DND-41 (cell line): ENCODE measurements around the gene NEURL1.

Experiments
- ATAC-seq: fragments of 200-7000 bp; cut with Tn5 transposase; 3 replicates; pipeline ENCODE4 v1.9.1; 2021; ENCODE audit warnings: low read depth; ENCODE audit not compliant: insufficient read depth
- DNase-seq: peaks from one replicate; pipeline ENCODE4 v3.0.0-alpha.2; 2020
- H2AFZ ChIP-seq: 2 replicates; pipeline ENCODE4 v1.6.0; 2012; ENCODE audit warnings: low read depth, low read length
- H3K27ac ChIP-seq: 2 replicates; pipeline ENCODE4 v1.5.1; 2012; ENCODE audit warnings: low read length, inconsistent platforms
- H3K27me3 ChIP-seq: fragments of 200-600 bp; sonication (generic); 2 replicates; pipeline ENCODE4 v1.6.0; 2012; ENCODE audit warnings: low read length, mild to moderate bottlenecking, inconsistent platforms; ENCODE audit not compliant: insufficient read depth, poor library complexity
- H3K36me3 ChIP-seq: 2 replicates; pipeline ENCODE4 v1.5.1; 2012; ENCODE audit warnings: low read length, inconsistent platforms; ENCODE audit not compliant: insufficient read depth
- H3K4me1 ChIP-seq: 2 replicates; pipeline ENCODE4 v1.5.1; 2012; ENCODE audit warnings: mild to moderate bottlenecking, low read length; ENCODE audit not compliant: insufficient read depth
- H3K4me2 ChIP-seq: 2 replicates; pipeline ENCODE4 v1.6.0; 2012; ENCODE audit warnings: mild to moderate bottlenecking, moderate library complexity, low read length, inconsistent platforms; ENCODE audit not compliant: insufficient read depth
- H3K4me3 ChIP-seq, 2 experiments: fragments of 200-600 bp in 1 of 2; shearing (Covaris generic) in 1 of 2; 2 replicates each; pipeline ENCODE4 v1.5.1; 2012 to 2016; ENCODE audit warnings: inconsistent platforms in 2 of 2, low read length in 2 of 2, mild to moderate bottlenecking in 2 of 2, low read depth in 1 of 2, moderate library complexity in 1 of 2
- H3K79me2 ChIP-seq: 2 replicates; pipeline ENCODE4 v1.6.0; 2012; ENCODE audit warnings: low read length, inconsistent platforms; ENCODE audit not compliant: insufficient read depth
- H3K9ac ChIP-seq: 2 replicates; pipeline ENCODE4 v1.6.0; 2012; ENCODE audit warnings: low read depth, mild to moderate bottlenecking, inconsistent platforms, low read length, moderate library complexity
- H3K9me3 ChIP-seq: 2 replicates; pipeline ENCODE4 v1.5.1; 2012; ENCODE audit warnings: low read length, moderate library complexity, mild to moderate bottlenecking, inconsistent platforms; ENCODE audit not compliant: insufficient read depth, severe bottlenecking
- H4K20me1 ChIP-seq: 2 replicates; pipeline ENCODE4 v1.6.0; 2012; ENCODE audit warnings: low read length; ENCODE audit not compliant: insufficient read depth
- CTCF ChIP-seq: IDR thresholded peaks from 2 replicates; pipeline ENCODE4 v1.5.1; 2012; ENCODE audit warnings: borderline replicate concordance, low read length, moderate library complexity, mild to moderate bottlenecking; ENCODE audit not compliant: poor library complexity, severe bottlenecking; ENCODE audit errors: extremely low read depth
- EZH2 ChIP-seq: IDR thresholded peaks from 3 replicates; pipeline ENCODE4 v1.6.1; 2012; ENCODE audit warnings: borderline replicate concordance, low read depth, mild to moderate bottlenecking, moderate library complexity, low read length, inconsistent platforms; ENCODE audit not compliant: severe bottlenecking

The NEURL1 gene

GRCh38 chr10:103493362-103493915 is at the start of gene NEURL1:
Gene NEURL1, plus strand, starts transcription at chr10:103493705. Its CDS starts 683 bp downstream, at chr10:103494388.
- no peaks in the 10 kb centered on the region for H3K4me1 ChIP-seq
- no peak within 1 kb of the TSS for H3K4me3 ChIP-seq
- H3K27ac ChIP-seq, result no peak within 1 kb of the TSS
- DNase-seq (no peak), ATAC-seq (no peak)
- H3K9me3 ChIP-seq, result no peaks in the 10 kb centered on the region
- H3K27me3 ChIP-seq, result peaks cover 17% of the 10 kb centered on the region
- no peaks in the 10 kb centered on the region for H3K36me3 ChIP-seq
- H3K9ac ChIP-seq, result no peak within 1 kb of the TSS
- H4K20me1 ChIP-seq, result no peaks in the 10 kb centered on the region
- H3K79me2 ChIP-seq, result no peaks in the 10 kb centered on the region
- no peak within 1 kb of the TSS for H3K4me2 ChIP-seq
- H2AFZ ChIP-seq, result no peak within 1 kb of the TSS
- TF ChIP-seq EZH2 (no peak), CTCF (no peak)

- Histone ChIP-seq H3K4me2 (no peak overlapping the region), H3K27me3 (no peaks in the 10 kb centered on the region), H3K9ac (no peak overlapping the region), H3K9me3 (no peaks in the 10 kb centered on the region), H4K20me1 (peaks cover 10% of the 10 kb centered on the region; the same call in 1 of the 2 replicates), H3K4me3 (no peak overlapping the region), H3K36me3 (peaks cover 92% of the 10 kb centered on the region), H3K79me2 (no peaks in the 10 kb centered on the region), H3K27ac (no peak overlapping the region), H3K4me1 (no peaks in the 10 kb centered on the region), H2AFZ (no peak overlapping the region)
- TF ChIP-seq CTCF, result no peak
- no peak for TF ChIP-seq EZH2
- ATAC-seq, result no peak
- no peak for DNase-seq
Observed at GRCh38 chr10:103444478-103444877, 49.0 kb upstream of the NEURL1 start.

- no peak overlapping the region for H3K9ac ChIP-seq
- TF ChIP-seq CTCF, result no peak
- TF ChIP-seq EZH2, result no peak
- H4K20me1 ChIP-seq, result peaks cover 13% of the 10 kb centered on the region; the same call in 1 of the 2 replicates
- H3K4me1 ChIP-seq, result peaks cover 6% of the 10 kb centered on the region
- H3K27me3 ChIP-seq, result no peaks in the 10 kb centered on the region
- no peak overlapping the region for H3K4me2 ChIP-seq
- H2AFZ ChIP-seq, result no peak overlapping the region
- no peak for DNase-seq
- no peak overlapping the region for H3K4me3 ChIP-seq
- no peak for ATAC-seq
- H3K9me3 ChIP-seq, result no peaks in the 10 kb centered on the region
- no peaks in the 10 kb centered on the region for H3K79me2 ChIP-seq
- H3K36me3 ChIP-seq, result peaks cover 92% of the 10 kb centered on the region
- no peak overlapping the region for H3K27ac ChIP-seq
Observed at GRCh38 chr10:103445366-103445765, 48.1 kb upstream of the NEURL1 start.
